Brain microvascular endothelial cell (primary cell): ENCODE data around the gene ASCC3.
"Not testable (repeated sequence)": the region's sequence is repeated elsewhere in the genome, so short reads cannot be mapped to it uniquely, and the experiment has no call there.

Source experiments
- DNase-seq: peaks from one replicate; pipeline ENCODE4 v3.0.0-alpha.2; 2020
- H3K27ac ChIP-seq: fragments of 250-450 bp; sonication (Bioruptor Pico); 2 replicates; pipeline ENCODE4 v1.5.1; 2020; ENCODE audit warnings: mild to moderate bottlenecking, moderate library complexity
- H3K27me3 ChIP-seq: fragments of 250-450 bp; sonication (Bioruptor Pico); replicated peaks from 2 replicates; pipeline ENCODE4 v1.5.1; 2020; ENCODE audit warnings: mild to moderate bottlenecking
- H3K36me3 ChIP-seq: fragments of 250-450 bp; sonication (Bioruptor Pico); replicated peaks from 2 replicates; pipeline ENCODE4 v1.5.1; 2020; ENCODE audit warnings: mild to moderate bottlenecking
- H3K4me3 ChIP-seq: 2 replicates; pipeline ENCODE4 v1.5.1; 2011; ENCODE audit warnings: low read depth, mild to moderate bottlenecking, control low read depth, low read length, moderate library complexity
- CTCF ChIP-seq: IDR thresholded peaks from 2 replicates; pipeline ENCODE4 v1.5.1; 2011; ENCODE audit warnings: low read depth, mild to moderate bottlenecking, moderate library complexity, low read length, control low read depth, inconsistent platforms; ENCODE audit errors: missing control alignments
- in situ Hi-C: cut with HindIII; loops from 2 replicates; pipeline ENCODE4 v1.10.0; 2017; ENCODE audit warnings: low sequenced_read_pairs, low pct_ligation_motif_present

The ASCC3 gene

GRCh38 chr6:100838011-100838410 is 43.1 kb downstream of the ASCC3 start:
- H3K4me3 ChIP-seq: no peak overlapping the region
- no peak for TF ChIP-seq CTCF
- H3K27ac ChIP-seq: no peak overlapping the region
- DNase-seq: no peak
- no peaks in the 10 kb centered on the region for H3K27me3 ChIP-seq
- in situ Hi-C loops: no loop called here
- H3K36me3 ChIP-seq: no peaks in the 10 kb centered on the region

- in situ Hi-C loops: no loop called here
- TF ChIP-seq CTCF: no peak
- no peak overlapping the region for H3K27ac ChIP-seq
- H3K4me3 ChIP-seq: no peak overlapping the region
- peaks cover 1% of the 10 kb centered on the region for H3K36me3 ChIP-seq
- no peaks in the 10 kb centered on the region for H3K27me3 ChIP-seq
- no peak for DNase-seq
These were observed 47.1 kb downstream of the ASCC3 start for GRCh38 chr6:100833972-100834574.

DNA sequence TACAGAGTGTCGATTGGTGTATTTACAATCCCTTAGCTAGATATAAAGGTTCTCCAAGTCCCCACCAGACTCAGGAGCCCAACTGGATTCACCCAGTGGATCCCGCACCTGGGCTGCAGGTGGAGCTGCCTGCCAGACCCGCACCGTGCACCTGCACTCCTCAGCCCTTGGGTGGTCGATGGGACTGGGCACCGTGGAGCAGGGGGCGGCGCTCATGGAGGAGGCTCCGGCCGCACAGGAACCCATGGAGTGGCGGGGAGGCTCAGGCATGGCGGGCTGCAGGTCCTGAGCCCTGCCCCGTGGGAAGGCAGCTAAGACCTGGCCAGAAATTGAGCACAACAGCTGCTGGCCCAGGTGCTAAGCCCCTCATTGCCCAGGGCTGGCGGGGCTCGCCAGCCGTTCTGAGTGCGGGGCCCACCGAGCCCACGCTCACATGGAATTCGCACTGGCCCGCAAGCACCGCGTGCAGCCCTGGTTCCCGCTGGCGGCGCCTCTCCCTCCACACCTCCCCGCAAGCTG is 52.0 kb downstream of the ASCC3 start:
- H3K27me3 ChIP-seq, H3K36me3 ChIP-seq, DNase-seq, in situ Hi-C loops, H3K4me3 ChIP-seq, H3K27ac ChIP-seq: not testable (repeated sequence)

GRCh38 chr6:100823041-100823440 is 58.1 kb downstream of the ASCC3 start:
- DNase-seq: no peak
- no peak for TF ChIP-seq CTCF

GRCh38 chr6:100818066-100818465 is 63.1 kb downstream of the ASCC3 start:
- H3K27me3 ChIP-seq: no peaks in the 10 kb centered on the region
- H3K27ac ChIP-seq: no peak overlapping the region
- DNase-seq: no peak
- TF ChIP-seq CTCF: no peak
- no peak overlapping the region for H3K4me3 ChIP-seq
- no peaks in the 10 kb centered on the region for H3K36me3 ChIP-seq
- in situ Hi-C loops: no loop called here

More at GRCh38 chr6:100823041-100823440, 58.1 kb downstream of the ASCC3 start:
- no peaks in the 10 kb centered on the region for H3K36me3 ChIP-seq
- H3K4me3 ChIP-seq: no peak overlapping the region
- no peak overlapping the region for H3K27ac ChIP-seq
- H3K27me3 ChIP-seq: no peaks in the 10 kb centered on the region
- in situ Hi-C loops: no loop called here

- DNase-seq: no peak
- Histone ChIP-seq H3K4me3 (no peak overlapping the region), H3K27me3 (no peaks in the 10 kb centered on the region), H3K27ac (no peak overlapping the region), H3K36me3 (peaks cover 2% of the 10 kb centered on the region)
- TF ChIP-seq CTCF: no peak
- in situ Hi-C loops: no loop called here
These were observed 71.1 kb downstream of the ASCC3 start for GRCh38 chr6:100810015-100810414.
